Vagina (tissue), 2 donors: ENCODE measurements around the gene NEMF. TPM values are rescaled to one million over a fixed set of nuclear protein-coding genes. Genes with fewer than 3 reads are reported as not detected.
"Not testable (repeated sequence)": the region's sequence is repeated elsewhere in the genome, so short reads cannot be mapped to it uniquely, and the experiment has no call there.

Experiments used
- DNase-seq, 2 donors: peaks; one replicate each; pipeline ENCODE4 v3.0.0-alpha.2; 2017; ENCODE audit errors: extremely low spot score in 2 of 2
- H3K27ac ChIP-seq: fragments of 200-600 bp; sonication (generic); one replicate; pipeline ENCODE4 v1.5.1; 2019
- H3K27me3 ChIP-seq: fragments of 200-600 bp; sonication (generic); one replicate; pipeline ENCODE4 v1.5.1; 2019
- H3K36me3 ChIP-seq, 2 donors: fragments of 200-600 bp; sonication (generic); one replicate each; pipeline ENCODE4 v1.5.1; 2017 to 2019
- H3K4me1 ChIP-seq: fragments of 200-600 bp; sonication (generic); one replicate; pipeline ENCODE4 v1.5.1; 2019
- H3K4me3 ChIP-seq, 2 donors: fragments of 200-600 bp; sonication (generic); 1 replicate in 1 of 2; 2 replicates in 1 of 2; pipeline ENCODE4 v1.5.1; 2016 to 2019
- H3K9me3 ChIP-seq: fragments of 200-600 bp; sonication (generic); one replicate; pipeline ENCODE4 v1.5.1; 2019
- POLR2A ChIP-seq, 2 donors: fragments of 450-650 bp; IDR thresholded peaks; one replicate each; pipeline ENCODE4 v1.6.1; 2017; ENCODE audit warnings: antibody characterized with exemption in 2 of 2, mild to moderate bottlenecking in 2 of 2, moderate library complexity in 2 of 2
- POLR2AphosphoS5 ChIP-seq, 2 donors: sonication (generic); formaldehyde crosslinking; IDR thresholded peaks; one replicate each; pipeline ENCODE4 v1.9.0; 2017; ENCODE audit warnings: antibody characterized with exemption in 2 of 2, mild to moderate bottlenecking in 2 of 2, low read depth in 1 of 2; ENCODE audit not compliant: insufficient read depth in 1 of 2
- intact Hi-C: fragments of 100-400 bp; cut with DNase I; formaldehyde crosslinking; loops from one replicate; pipeline ENCODE4 v1.15.1; 2023
- total RNA-seq: library from RNA; depleted of rRNA; stranded (reverse); fragments of >200 nt; gene quantifications from one replicate; pipeline ENCODE4 v1.2.3, GENCODE V29; 2016
- TF ChIP-seq, protein P1 (sequence below), 3 experiments: fragments of 450-650 bp in 2 of 3; fragments of 200-600 bp in 1 of 3; sonication (generic) in 1 of 3; IDR thresholded peaks; one replicate each; pipeline ENCODE4 v1.5.1; 2017 to 2019; ENCODE audit warnings: antibody characterized with exemption in 3 of 3, mild to moderate bottlenecking in 2 of 3, moderate library complexity in 2 of 3

The NEMF gene
- total RNA-seq, 1 donor from 2014 or later = 77.8 TPM

DNA sequence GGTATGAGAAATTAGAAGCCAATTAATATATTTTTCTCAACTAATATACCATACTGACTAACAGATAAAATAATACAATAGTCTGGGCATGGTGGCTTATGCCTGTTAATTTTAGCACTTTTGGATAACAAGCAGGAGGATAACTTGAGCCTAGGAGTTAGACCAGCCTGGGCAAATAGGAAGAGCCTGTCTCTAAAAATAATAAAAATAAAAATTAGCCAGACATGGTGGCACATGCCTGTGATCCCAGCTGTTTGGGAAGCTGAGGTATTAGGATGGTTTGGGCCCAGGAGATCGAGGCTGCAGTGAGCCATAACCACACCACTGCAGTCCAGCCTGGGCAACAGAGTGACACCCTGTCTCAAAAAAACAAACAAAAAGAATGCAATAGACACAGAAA, 60.0 kb downstream of the NEMF start:
- peaks cover 0 to 85% of the 10 kb centered on the region in 2 donors for H3K36me3 ChIP-seq
- H3K27me3 ChIP-seq = no peaks in the 10 kb centered on the region
- H3K4me3 ChIP-seq = no peak overlapping the region
- H3K9me3 ChIP-seq = no peaks in the 10 kb centered on the region
- TF ChIP-seq POLR2A (IDR thresholded peaks at IDR 0.05) (no peak), POLR2AphosphoS5 (IDR thresholded peaks at IDR 0.05; ENCODE audit: insufficient read depth in 1 of 2, low read depth in 1 of 2) (no peak)
- intact Hi-C loops = no loop called here
- no peak overlapping the region for H3K27ac ChIP-seq
- DNase-seq = no peak
- no peaks in the 10 kb centered on the region for H3K4me1 ChIP-seq

DNA sequence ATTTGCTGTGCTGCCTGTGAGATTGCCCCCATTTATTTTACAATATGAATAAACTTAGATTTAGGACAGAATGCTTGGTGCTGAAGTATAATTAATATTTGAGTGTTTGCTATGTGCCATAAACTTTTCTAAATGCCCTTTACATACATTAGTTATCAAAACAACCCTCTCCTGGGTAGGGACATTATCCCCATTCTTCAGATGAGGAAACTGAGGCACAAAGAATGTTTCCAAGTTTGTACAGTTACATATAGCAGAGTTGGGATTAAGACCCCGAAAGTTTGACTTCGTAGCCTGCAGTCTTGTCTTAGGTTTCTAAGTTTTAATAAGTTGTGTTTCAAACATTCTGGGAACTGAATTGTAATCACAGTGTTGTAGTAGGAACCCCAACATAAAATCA, 66.3 kb downstream of the NEMF start:
- H3K36me3 ChIP-seq = peaks cover 9 to 95% of the 10 kb centered on the region in 2 donors

DNA sequence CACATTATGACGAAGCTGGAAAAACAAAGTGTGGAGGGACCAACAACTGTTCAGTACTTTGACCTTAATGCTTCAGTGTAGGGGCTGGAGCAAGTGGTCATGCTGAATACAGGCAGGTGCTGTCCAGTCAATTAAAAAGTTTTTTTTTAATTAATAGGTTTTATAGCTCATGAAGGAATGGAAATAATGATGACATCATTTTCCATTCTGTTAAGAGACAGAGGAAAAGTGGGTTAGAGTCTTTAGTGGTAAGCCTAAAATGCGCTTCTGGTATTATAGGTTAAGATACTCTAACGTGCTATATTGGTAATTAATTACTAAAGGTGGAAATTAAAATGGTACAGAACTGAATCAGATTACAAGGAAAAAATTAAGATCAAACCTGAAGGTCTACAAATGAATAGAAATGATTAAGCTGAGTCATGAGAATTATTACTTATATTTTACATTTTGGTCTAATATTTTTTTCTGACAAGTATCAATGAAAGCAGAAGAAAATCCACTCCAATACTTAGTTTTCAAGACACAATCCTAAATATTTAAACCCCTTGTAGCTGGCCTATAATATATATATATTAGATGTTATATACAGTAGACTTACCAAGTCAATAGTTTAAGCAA, 69.1 kb downstream of the NEMF start:
- Histone ChIP-seq H3K9me3 (no peaks in the 10 kb centered on the region), H3K4me1 (no peaks in the 10 kb centered on the region), H3K27ac (no peak overlapping the region), H3K27me3 (no peaks in the 10 kb centered on the region), H3K36me3 (peaks cover 9 to 98% of the 10 kb centered on the region in 2 donors), H3K4me3 (no peak overlapping the region)
- intact Hi-C loops = no loop called here
- no peak for DNase-seq
- no peak for TF ChIP-seq POLR2AphosphoS5 (IDR thresholded peaks at IDR 0.05; ENCODE audit: insufficient read depth in 1 of 2, low read depth in 1 of 2)

More for the DNA sequence above, 66.3 kb downstream of the NEMF start:
- intact Hi-C loops = no loop called here
- Histone ChIP-seq H3K27ac (no peak overlapping the region), H3K9me3 (no peaks in the 10 kb centered on the region), H3K27me3 (no peaks in the 10 kb centered on the region), H3K4me1 (no peaks in the 10 kb centered on the region), H3K4me3 (no peak overlapping the region)
- TF ChIP-seq POLR2A (IDR thresholded peaks at IDR 0.05) = no peak
- TF ChIP-seq, protein P1, sequence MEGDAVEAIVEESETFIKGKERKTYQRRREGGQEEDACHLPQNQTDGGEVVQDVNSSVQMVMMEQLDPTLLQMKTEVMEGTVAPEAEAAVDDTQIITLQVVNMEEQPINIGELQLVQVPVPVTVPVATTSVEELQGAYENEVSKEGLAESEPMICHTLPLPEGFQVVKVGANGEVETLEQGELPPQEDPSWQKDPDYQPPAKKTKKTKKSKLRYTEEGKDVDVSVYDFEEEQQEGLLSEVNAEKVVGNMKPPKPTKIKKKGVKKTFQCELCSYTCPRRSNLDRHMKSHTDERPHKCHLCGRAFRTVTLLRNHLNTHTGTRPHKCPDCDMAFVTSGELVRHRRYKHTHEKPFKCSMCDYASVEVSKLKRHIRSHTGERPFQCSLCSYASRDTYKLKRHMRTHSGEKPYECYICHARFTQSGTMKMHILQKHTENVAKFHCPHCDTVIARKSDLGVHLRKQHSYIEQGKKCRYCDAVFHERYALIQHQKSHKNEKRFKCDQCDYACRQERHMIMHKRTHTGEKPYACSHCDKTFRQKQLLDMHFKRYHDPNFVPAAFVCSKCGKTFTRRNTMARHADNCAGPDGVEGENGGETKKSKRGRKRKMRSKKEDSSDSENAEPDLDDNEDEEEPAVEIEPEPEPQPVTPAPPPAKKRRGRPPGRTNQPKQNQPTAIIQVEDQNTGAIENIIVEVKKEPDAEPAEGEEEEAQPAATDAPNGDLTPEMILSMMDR (IDR thresholded peaks at IDR 0.05) = no peak
- TF ChIP-seq POLR2AphosphoS5 (IDR thresholded peaks at IDR 0.05; ENCODE audit: insufficient read depth in 1 of 2, low read depth in 1 of 2) = no peak
- no peak for DNase-seq

DNA sequence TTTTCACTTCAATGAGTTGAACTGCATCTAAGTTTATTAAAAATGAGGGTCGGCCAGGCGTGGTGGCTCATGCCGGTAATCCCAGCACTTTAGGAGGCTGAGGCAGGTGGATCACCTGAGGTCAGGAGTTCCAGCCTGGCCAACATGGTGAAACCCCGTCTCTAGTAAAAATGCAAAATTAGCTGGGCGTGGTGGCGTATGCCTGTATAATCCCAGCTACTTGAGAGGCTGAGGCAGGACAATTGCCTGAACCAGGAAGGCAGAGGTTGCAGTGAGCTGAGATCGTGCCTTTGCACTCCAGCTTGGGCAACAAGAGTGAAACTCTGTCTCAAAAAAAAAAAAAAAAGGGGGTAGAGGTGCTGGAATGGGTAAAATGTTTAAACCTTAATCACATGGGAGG, 71.5 kb downstream of the NEMF start:
- H3K36me3 ChIP-seq = peaks cover 9 to 99% of the 10 kb centered on the region in 2 donors
- H3K4me1 ChIP-seq, H3K27me3 ChIP-seq, intact Hi-C loops, H3K4me3 ChIP-seq, H3K9me3 ChIP-seq, H3K27ac ChIP-seq, DNase-seq: not testable (repeated sequence)

DNA sequence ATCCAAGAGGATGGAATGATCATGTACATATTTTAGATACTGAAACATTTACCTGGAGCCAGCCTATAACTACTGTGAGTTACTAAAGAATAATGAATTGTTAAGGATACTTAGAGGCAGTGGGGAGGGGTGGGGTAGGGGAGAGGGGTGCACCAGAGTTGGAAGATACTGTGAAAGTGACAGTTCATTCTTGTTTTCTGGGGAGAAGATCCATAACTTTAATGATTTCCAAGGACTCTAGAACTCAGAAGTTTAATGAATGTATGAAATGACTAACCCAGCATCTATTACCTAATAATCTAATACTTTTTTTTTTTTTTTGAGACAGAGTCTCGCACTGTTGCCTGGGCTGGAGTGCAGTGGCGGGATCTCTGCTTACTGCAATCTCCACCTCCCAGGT, 74.2 kb downstream of the NEMF start:
- TF ChIP-seq POLR2AphosphoS5 (IDR thresholded peaks at IDR 0.05; ENCODE audit: insufficient read depth in 1 of 2, low read depth in 1 of 2) = no peak
- no peak for TF ChIP-seq POLR2A (IDR thresholded peaks at IDR 0.05)
- TF ChIP-seq, protein P1 (IDR thresholded peaks at IDR 0.05) = no peak
- no peaks in the 10 kb centered on the region for H3K9me3 ChIP-seq
- intact Hi-C loops = no loop called here
- no peak overlapping the region for H3K4me3 ChIP-seq
- H3K4me1 ChIP-seq = no peaks in the 10 kb centered on the region
- H3K27me3 ChIP-seq = no peaks in the 10 kb centered on the region
- peaks cover 6 to 93% of the 10 kb centered on the region in 2 donors for H3K36me3 ChIP-seq
- no peak for DNase-seq
- no peak overlapping the region for H3K27ac ChIP-seq

DNA sequence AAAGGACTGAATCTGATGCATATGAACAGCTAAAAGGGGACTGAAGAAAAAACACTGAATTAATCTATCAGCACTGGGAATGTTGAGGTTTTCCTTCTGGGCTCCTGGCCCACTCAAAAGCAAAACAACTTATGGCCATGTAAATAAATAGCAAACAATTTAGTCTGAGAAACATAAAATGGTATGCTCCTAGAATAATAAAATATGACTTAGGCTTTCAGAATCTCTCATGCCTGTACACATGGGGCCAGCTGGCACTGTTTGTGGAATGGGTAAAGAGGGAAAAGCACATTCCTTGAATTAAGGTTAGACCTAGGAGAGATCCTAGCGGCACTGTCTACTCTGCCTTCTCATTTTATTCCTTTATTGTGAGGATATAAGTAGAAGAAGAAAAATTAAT, 78.5 kb downstream of the NEMF start:
- no peaks in the 10 kb centered on the region for H3K27me3 ChIP-seq
- H3K27ac ChIP-seq = no peak overlapping the region
- H3K4me3 ChIP-seq = no peak overlapping the region
- no peaks in the 10 kb centered on the region for H3K9me3 ChIP-seq
- H3K4me1 ChIP-seq = peaks cover 27% of the 10 kb centered on the region
- intact Hi-C loops = no loop called here
- TF ChIP-seq POLR2AphosphoS5 (IDR thresholded peaks at IDR 0.05; ENCODE audit: insufficient read depth in 1 of 2, low read depth in 1 of 2) = no peak
- no peak for TF ChIP-seq POLR2A (IDR thresholded peaks at IDR 0.05)
- TF ChIP-seq, protein P1 (IDR thresholded peaks at IDR 0.05) = no peak
- H3K36me3 ChIP-seq = peaks cover 0 to 58% of the 10 kb centered on the region in 2 donors
- no peak for DNase-seq

DNA sequence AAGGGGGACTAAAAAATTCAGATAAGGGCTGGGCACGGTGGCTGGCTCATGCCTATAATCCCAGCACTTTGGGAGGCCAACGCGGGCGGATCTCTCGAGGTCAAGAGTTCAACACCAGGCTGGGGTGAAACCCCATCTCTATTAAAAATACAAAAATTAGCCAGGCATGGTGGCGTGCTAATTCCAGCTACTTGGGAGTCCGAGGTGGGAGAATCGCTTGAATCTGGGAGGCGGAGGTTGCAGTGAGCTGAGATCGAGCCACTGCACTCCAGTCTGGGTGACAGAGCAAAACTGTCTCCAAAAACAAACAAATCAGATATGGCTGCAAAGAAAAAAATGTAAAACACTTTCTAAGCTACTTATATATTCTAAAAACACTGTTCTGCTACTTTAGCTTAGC, 80.9 kb downstream of the NEMF start:
- Histone ChIP-seq H3K4me1 (peaks cover 37% of the 10 kb centered on the region), H3K36me3 (peaks cover 0 to 34% of the 10 kb centered on the region in 2 donors)
- H3K27ac ChIP-seq, intact Hi-C loops, DNase-seq, H3K27me3 ChIP-seq, H3K4me3 ChIP-seq, H3K9me3 ChIP-seq: not testable (repeated sequence)
